HG03571 (cell line): ENCODE results near the gene NOTCH1.
"Not testable (repeated sequence)": the region's sequence is repeated elsewhere in the genome, so short reads cannot be mapped to it uniquely, and the experiment has no call there.

Experiments
- ATAC-seq: cut with Tn5 transposase; IDR thresholded peaks from one replicate; pipeline ENCODE4 v1.9.1; 2021; ENCODE audit not compliant: unreplicated experiment

NOTCH1 gene

GRCh38 chr9:136565086-136565714 lies 19.4 kb upstream of the NOTCH1 start:
- ATAC-seq: no peak

GRCh38 chr9:136564379-136564988 lies 18.6 kb upstream of the NOTCH1 start:
- no peak for ATAC-seq

DNA sequence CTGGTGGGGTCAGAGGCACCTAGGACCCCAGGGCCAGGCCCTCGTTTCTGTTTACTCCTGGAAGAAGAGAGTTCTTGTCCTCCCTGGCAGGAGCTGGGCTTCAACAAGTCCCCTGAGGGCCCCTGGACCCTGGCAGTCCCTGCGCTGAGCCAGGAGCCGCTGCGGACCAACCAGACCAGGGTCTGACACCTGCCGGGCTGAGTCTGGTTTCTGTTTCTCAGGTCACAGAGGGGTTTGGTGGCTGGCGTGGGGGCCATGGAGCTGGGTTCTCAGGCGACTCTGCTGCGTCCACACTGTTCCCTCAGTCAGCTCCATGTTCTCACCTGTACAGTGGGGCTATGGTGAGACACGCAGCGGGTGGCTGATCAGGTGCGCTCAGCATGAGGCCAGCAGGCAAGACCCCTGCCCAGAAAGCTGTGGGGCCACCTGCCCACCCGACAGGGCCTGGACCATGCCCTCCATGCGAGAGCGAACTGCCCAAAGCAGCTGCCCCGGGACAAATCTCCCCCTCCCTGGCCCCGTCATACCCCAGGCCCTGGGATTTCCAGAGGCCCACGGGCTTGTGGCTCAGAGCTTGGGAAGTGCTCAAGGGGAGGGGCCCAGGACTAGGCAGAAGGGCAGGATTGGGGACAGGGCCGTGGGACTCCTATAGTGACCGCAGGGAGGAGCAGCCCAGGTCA lies 17.9 kb upstream of the NOTCH1 start:
- ATAC-seq: no peak

GRCh38 chr9:136562746-136563495 lies 17.1 kb upstream of the NOTCH1 start:
- no peak for ATAC-seq

DNA sequence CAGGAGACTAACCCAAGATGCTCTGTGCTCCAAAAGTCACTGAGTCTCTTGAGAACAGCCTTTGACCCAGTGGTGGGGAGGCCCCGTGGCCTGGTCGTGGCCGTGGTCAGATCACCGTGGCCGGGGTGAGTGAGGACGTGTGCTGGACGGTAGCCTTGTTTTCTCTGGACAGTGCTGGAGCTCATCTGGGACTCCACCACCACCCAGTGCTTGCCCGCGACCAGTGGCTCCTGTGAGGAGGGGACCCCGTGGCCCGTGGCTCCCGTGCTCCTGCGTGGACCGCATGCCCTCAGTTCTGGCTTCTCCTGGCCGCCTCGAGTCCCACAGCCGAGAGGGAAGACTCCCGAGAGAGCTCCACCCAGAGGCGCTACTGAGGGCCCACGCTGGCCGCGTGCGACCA lies 15.9 kb upstream of the NOTCH1 start:
- no peak for ATAC-seq

DNA sequence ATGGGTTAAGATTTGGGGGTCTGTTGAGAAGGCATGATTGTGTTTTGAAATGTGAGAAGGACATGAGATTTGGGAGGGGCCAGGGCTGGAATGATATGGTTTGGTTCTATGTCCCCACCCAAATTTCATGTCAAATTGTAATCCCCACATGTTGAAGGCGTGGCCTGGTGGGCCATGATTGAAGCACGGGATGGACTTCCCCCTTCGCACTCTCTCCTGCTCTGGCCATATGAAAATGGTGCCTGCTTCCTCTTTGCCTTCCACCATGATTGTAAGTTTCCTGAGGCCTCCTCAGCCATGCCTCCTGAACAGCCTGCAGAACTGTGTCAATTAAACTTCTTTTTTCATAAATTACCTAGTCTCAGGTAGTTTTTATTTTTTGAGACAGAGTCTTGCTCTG lies 14.7 kb upstream of the NOTCH1 start:
- ATAC-seq: no peak

DNA sequence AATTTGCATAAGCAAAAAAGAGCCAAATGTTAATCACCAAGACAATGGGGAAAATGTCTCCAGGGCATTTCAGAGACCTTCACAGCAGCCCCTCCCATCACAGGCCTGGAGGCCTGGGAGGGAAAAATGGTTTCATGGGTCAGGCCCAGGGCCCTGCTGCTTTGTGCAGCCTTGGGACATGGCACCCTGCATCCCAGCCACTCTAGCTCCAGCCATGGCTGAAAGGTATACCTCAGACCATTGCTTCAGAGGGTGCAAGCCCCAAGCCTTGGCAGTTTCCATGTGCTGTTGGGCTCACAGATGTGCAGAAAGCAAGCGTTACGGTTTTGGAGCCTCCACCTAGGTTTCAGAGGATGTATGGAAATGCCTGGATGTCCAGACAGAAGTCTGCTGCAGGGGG lies 13.5 kb upstream of the NOTCH1 start:
- not testable (repeated sequence) for ATAC-seq

DNA sequence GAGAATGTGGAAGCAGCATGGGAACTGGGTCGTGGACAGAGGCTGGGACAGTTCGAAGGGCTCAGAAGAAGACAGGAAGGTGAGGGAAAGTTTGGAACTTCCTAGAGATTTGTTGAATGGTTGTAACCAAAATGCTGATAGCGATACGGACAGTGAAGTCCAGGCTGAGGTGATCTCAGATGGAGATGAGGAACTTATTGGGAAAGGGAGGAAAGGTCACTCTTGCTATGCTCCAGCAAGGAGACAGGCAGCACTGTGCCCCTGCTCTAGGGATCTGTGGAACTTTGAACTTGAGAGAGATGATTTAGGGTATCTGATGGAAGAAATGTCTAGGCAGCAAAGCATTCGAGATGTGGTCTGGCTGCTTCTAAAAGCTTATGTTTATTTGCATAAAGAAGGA lies 13.0 kb upstream of the NOTCH1 start:
- ATAC-seq: not testable (repeated sequence)

DNA sequence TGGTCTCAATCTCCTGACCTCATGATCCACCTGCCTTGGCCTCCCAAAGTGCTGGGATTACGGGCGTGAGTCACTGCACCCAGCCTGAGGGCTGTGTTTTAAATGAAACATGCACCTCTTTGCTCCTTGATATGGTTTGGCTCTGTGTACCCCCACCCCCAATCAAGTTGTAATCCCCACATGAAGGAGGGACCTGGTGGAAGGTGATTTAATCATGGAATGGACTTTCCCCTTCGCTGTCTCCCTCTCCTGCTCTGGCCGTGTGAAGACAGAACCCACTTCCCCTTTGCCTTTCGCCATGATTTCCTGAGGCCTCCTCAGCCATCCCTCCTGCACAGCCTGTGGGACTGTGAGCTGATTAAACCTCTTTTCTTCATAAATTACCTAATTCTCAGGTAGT lies 12.5 kb upstream of the NOTCH1 start:
- ATAC-seq: no peak

- no peak for ATAC-seq
Observed at GRCh38 chr9:136557036-136557435, 11.2 kb upstream of the NOTCH1 start.

GRCh38 chr9:136556166-136556565 lies 10.3 kb upstream of the NOTCH1 start:
- ATAC-seq: no peak

GRCh38 chr9:136554870-136555269 lies 9.0 kb upstream of the NOTCH1 start:
- ATAC-seq: no peak

- ATAC-seq: no peak
Observed at GRCh38 chr9:136553581-136553980, 7.7 kb upstream of the NOTCH1 start.

- ATAC-seq: no peak
Observed at GRCh38 chr9:136552117-136552703, 6.4 kb upstream of the NOTCH1 start.

GRCh38 chr9:136551401-136552116 lies 5.7 kb upstream of the NOTCH1 start:
- ATAC-seq: no peak

- ATAC-seq: no peak
Observed at GRCh38 chr9:136550439-136551289, 4.8 kb upstream of the NOTCH1 start.

DNA sequence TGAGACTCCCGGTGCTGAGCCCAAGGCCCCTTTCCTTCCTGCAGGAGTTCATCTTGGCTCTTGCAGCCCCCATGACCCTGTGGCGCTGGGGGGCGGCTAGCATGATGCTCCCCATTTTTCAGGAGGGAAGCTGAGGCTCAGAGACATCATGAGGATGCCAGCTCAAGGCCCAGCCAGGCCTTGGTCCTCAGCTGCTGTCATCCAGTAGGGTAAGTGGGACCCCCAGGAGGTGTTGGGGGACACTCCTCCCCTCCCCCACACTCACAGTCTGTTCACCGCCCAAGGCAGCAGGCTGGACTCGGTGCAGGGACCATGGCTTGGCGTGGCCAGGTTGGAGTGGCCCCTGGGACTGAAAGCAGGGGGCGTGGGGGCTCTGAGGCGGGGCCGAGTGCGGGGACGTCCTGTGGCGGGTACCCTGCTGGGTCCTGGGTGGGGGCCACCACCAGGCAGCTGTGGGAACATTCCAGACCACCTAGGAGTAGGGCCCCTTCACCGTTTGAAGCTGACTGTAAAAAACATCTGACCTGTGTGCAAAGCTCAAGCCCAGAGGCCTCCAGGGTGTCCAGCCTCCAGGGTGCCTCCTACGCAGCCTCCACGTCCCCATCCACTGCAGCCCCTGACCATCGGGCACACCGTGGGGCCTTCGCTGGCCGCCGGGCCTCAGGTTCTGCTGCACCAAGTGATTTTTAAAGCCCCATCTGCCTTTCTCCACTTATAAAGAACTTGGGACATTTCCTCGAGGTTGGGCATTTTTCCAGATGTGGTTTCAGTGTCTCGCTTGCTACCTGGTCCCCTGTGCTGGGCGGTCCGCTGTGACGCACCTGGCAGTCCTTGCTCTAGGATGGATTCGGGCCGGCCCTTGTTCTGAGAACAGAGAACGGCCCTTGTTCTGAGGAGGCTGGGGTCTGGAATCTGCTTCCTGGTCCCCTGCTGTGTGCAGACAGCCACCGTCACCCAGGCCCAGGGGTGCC lies 3.4 kb upstream of the NOTCH1 start:
- ATAC-seq: no peak

DNA sequence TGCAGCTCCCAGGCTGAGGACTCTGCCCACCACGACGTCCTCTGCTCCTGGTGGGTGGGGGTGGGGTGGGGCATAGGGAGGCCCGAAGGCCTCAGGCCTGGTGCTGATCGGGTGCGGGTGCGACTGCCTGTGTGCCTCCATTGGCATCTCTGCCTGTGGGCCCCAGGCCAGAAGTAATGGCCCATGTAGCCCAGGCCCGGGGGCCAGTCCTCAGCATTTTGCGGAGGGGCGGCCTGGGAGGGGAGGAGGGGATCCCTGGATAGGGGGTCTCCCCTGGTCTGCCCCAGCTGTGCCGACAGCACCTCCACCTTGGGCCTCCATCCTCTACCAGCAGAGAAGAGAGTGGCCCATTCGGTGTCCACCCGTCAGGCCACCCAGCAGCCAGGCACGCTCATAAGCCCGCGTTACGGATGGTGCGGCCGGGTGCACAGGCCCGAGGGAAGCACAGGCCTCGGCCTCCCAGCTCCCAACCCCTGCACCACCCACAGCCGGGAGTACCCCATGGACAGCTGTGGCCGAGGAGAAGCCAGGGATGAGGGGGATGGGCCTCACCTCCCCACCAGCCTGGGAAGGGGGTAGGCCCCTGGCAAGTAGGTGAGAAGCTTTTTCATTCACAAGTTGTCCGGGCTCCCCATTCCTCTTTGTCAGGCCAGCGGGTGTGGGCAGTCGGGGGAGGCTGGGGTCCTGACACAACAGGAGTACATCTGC lies 1.8 kb upstream of the NOTCH1 start:
- no peak for ATAC-seq
